ENCODE results near the gene HOXC4.

The HOXC4 gene

GRCh38 chr12:54016051-54016450, 37.6 kb upstream of the HOXC4 start:
- no peak for DNase-seq

GRCh38 chr12:54016478-54016964, 37.1 kb upstream of the HOXC4 start:
- no peak for DNase-seq

GRCh38 chr12:54017027-54017788, 36.4 kb upstream of the HOXC4 start:
- DNase-seq = no peak

- DNase-seq = peak; percentile 83
Measured at GRCh38 chr12:54017878-54018467, 35.7 kb upstream of the HOXC4 start.

GRCh38 chr12:54018468-54018984, 35.1 kb upstream of the HOXC4 start:
- DNase-seq = no peak

GRCh38 chr12:54019091-54019811, 34.4 kb upstream of the HOXC4 start:
- no peak for DNase-seq

GRCh38 chr12:54019924-54020590, 33.6 kb upstream of the HOXC4 start:
- no peak for DNase-seq

GRCh38 chr12:54020591-54021405, 32.8 kb upstream of the HOXC4 start:
- no peak for DNase-seq

- DNase-seq = no peak
Measured at GRCh38 chr12:54021432-54022013, 32.1 kb upstream of the HOXC4 start.

GRCh38 chr12:54022960-54023884, 30.4 kb upstream of the HOXC4 start:
- DNase-seq = no peak

- DNase-seq = no peak
Measured at GRCh38 chr12:54024127-54024526, 29.5 kb upstream of the HOXC4 start.

- no peak for DNase-seq
Measured at GRCh38 chr12:54024581-54025305, 28.9 kb upstream of the HOXC4 start.

GRCh38 chr12:54025499-54026405, 27.9 kb upstream of the HOXC4 start:
- DNase-seq = no peak

- no peak for DNase-seq
Measured at GRCh38 chr12:54026640-54027441, 26.8 kb upstream of the HOXC4 start.

GRCh38 chr12:54027442-54027786, 26.2 kb upstream of the HOXC4 start:
- DNase-seq = no peak

GRCh38 chr12:54028314-54029201, 25.1 kb upstream of the HOXC4 start, which contains the start of gene HOXC6:
Gene HOXC6 (plus strand): TSS chr12:54028440. CDS start chr12:54028522, 82 bp downstream.
- DNase-seq = no peak
